GM20431 (cell line): Measurements from ENCODE around the gene BSPH1.
"Not testable (repeated sequence)": the region's sequence is repeated elsewhere in the genome, so short reads cannot be mapped to it uniquely, and the experiment has no call there.

ENCODE experiments used
- in situ Hi-C: fragments of 300-500 bp; cut with MseI, MboI; formaldehyde crosslinking; loops from one replicate; pipeline ENCODE4 v1.15.0; 2020; ENCODE audit warnings: low sequenced_read_pairs; ENCODE audit not compliant: unreplicated experiment

BSPH1 gene

GRCh38 chr19:47949852-47950521 is 42.0 kb downstream of the BSPH1 start:
- in situ Hi-C loops, result loop anchor here (25.0 kb wide), 2 partner anchors 212 to 337 kb away; partner anchors contain the start of genes LIG1 and ZSWIM9

- in situ Hi-C loops, result not testable (repeated sequence)
These were observed 63.4 kb downstream of the BSPH1 start for GRCh38 chr19:47928581-47928980.

GRCh38 chr19:47920107-47920506 is 71.9 kb downstream of the BSPH1 start:
- in situ Hi-C loops, result not testable (repeated sequence)
